HG03039 (cell line): Measurements from ENCODE around the gene SUSD5.
"Not testable (repeated sequence)": the region's sequence is repeated elsewhere in the genome, so short reads cannot be mapped to it uniquely, and the experiment has no call there.

Experiments
- ATAC-seq: cut with Tn5 transposase; IDR thresholded peaks from one replicate; pipeline ENCODE4 v1.9.1; 2021; ENCODE audit warnings: mild to moderate bottlenecking, moderate library complexity; ENCODE audit not compliant: unreplicated experiment

SUSD5 gene

GRCh38 chr3:33153782-33154181 lies 64.8 kb downstream of the SUSD5 start:
- no peak for ATAC-seq

GRCh38 chr3:33152363-33153360 lies 65.9 kb downstream of the SUSD5 start:
- ATAC-seq, result no peak

GRCh38 chr3:33149342-33149741 lies 69.3 kb downstream of the SUSD5 start:
- no peak for ATAC-seq

GRCh38 chr3:33146791-33147445 lies 71.7 kb downstream of the SUSD5 start:
- ATAC-seq, result no peak

- no peak for ATAC-seq
Measured at GRCh38 chr3:33145901-33146580, 72.6 kb downstream of the SUSD5 start.

- no peak for ATAC-seq
Measured at GRCh38 chr3:33145221-33145900, 73.2 kb downstream of the SUSD5 start.

- no peak for ATAC-seq
Measured at GRCh38 chr3:33144433-33144832, 74.2 kb downstream of the SUSD5 start.

- ATAC-seq, result no peak
Measured at GRCh38 chr3:33141006-33141405, 77.6 kb downstream of the SUSD5 start.

- ATAC-seq, result no peak
Measured at GRCh38 chr3:33139996-33140395, 78.6 kb downstream of the SUSD5 start.

- not testable (repeated sequence) for ATAC-seq
Measured at GRCh38 chr3:33139006-33139623, 79.5 kb downstream of the SUSD5 start.

- ATAC-seq, result no peak
Measured at GRCh38 chr3:33137691-33138090, 80.9 kb downstream of the SUSD5 start.

GRCh38 chr3:33134026-33134625 lies 84.5 kb downstream of the SUSD5 start:
- ATAC-seq, result no peak

GRCh38 chr3:33132019-33132360 lies 86.6 kb downstream of the SUSD5 start:
- ATAC-seq, result no peak

GRCh38 chr3:33131331-33132018 lies 87.1 kb downstream of the SUSD5 start:
- ATAC-seq, result no peak

- no peak for ATAC-seq
Measured at GRCh38 chr3:33130144-33130543, 88.5 kb downstream of the SUSD5 start.

- no peak for ATAC-seq
Measured at GRCh38 chr3:33128706-33129105, 89.9 kb downstream of the SUSD5 start.

- no peak for ATAC-seq
Measured at GRCh38 chr3:33125840-33126239, 92.8 kb downstream of the SUSD5 start.

GRCh38 chr3:33124638-33125037 lies 94.0 kb downstream of the SUSD5 start:
- ATAC-seq, result no peak

- no peak for ATAC-seq
Measured at GRCh38 chr3:33122991-33123390, 95.6 kb downstream of the SUSD5 start.

GRCh38 chr3:33119891-33120290 lies 98.7 kb downstream of the SUSD5 start:
- no peak for ATAC-seq
